Measurements from ENCODE around the gene ZNF771.

ZNF771 gene

GRCh38 chr16:30399435-30400186 is 7.8 kb upstream of the ZNF771 start:
- no peak for DNase-seq (ENCODE audit: low spot score)

GRCh38 chr16:30401768-30402425 is 5.5 kb upstream of the ZNF771 start:
- no peak for DNase-seq (ENCODE audit: low spot score)

DNA sequence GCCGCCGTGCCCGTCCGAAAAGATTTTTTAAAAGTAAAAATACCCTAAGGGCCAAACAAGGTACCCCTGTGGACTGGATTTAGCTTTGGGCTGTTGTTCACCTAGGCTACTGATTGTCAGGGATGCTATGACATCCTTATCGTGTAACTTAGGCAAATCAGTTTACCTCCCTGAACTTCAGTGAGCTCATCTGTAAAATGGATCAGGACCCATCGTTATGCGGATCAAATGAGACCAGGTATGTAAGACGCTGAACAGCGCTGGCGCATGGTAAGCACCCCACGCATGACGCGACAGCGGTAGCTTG is 658 bp upstream of the ZNF771 start:
- no peak for DNase-seq (ENCODE audit: low spot score)

- no peak for DNase-seq (ENCODE audit: low spot score)
Measured at GRCh38 chr16:30407804-30408534, 563 bp downstream of the ZNF771 start.

- DNase-seq (ENCODE audit: low spot score) = peak; percentile 89
Measured at GRCh38 chr16:30409125-30410060, 2.0 kb downstream of the ZNF771 start.

DNA sequence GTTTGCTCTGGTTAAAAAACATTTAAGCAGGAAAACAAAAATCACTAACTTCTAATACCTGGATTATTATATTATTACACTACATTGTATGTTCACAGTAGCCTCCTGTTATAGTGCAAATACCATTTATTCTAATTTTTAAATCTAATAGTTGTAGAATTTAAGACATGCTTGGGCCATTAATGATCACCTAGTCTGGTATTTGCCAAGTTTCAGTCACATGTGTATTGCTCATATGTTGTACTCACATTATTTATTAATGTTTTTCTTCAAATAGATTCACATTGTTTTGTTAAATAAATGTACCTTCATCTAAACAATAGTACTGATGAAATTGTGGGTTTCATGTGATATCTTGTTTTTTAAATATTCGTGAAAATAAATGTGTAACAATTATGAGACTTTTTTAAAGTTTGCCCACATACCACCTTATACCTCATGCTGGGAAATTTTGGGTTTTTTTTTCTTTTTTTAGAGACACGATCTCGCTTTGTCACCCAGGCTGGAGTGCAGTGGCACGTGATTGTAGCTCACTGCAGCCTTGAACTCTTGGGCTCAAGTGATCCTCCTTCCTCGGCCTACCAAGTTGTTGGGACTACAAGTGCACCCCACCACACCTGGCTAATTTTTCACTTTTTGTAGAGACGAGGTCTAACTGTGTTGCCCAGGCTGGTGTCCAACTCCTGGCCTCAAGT is 5.9 kb downstream of the ZNF771 start:
- DNase-seq (ENCODE audit: low spot score) = no peak

- DNase-seq (ENCODE audit: low spot score) = no peak
Measured at GRCh38 chr16:30414159-30414558, 6.8 kb downstream of the ZNF771 start.

- DNase-seq (ENCODE audit: low spot score) = no peak
Measured at GRCh38 chr16:30416047-30416603, 8.7 kb downstream of the ZNF771 start.

- DNase-seq (ENCODE audit: low spot score) = no peak
Measured at GRCh38 chr16:30416624-30417528, 9.5 kb downstream of the ZNF771 start.

DNA sequence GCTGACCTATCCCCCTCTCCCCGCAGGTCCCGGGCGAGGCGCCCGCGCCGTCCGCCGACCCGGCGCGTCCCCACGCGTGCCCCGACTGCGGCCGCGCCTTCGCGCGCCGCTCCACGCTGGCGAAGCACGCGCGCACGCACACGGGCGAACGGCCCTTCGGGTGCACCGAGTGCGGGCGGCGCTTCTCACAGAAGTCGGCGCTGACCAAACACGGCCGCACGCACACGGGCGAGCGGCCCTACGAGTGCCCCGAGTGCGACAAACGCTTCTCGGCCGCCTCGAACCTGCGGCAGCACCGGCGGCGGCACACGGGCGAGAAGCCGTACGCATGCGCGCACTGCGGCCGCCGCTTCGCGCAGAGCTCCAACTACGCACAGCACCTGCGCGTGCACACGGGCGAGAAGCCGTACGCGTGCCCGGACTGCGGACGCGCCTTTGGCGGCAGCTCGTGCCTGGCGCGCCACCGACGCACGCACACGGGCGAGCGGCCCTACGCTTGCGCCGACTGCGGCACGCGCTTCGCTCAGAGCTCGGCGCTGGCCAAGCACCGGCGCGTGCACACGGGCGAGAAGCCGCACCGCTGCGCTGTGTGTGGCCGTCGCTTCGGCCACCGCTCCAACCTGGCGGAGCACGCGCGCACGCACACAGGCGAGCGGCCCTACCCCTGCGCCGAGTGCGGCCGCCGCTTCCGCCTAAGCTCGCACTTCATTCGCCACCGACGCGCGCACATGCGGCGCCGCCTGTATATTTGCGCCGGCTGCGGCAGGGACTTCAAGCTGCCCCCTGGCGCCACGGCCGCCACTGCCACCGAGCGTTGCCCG is 10.3 kb downstream of the ZNF771 start:
- DNase-seq (ENCODE audit: low spot score) = peak; percentile 83

GRCh38 chr16:30418350-30419181 is 11.2 kb downstream of the ZNF771 start:
- no peak for DNase-seq (ENCODE audit: low spot score)

DNA sequence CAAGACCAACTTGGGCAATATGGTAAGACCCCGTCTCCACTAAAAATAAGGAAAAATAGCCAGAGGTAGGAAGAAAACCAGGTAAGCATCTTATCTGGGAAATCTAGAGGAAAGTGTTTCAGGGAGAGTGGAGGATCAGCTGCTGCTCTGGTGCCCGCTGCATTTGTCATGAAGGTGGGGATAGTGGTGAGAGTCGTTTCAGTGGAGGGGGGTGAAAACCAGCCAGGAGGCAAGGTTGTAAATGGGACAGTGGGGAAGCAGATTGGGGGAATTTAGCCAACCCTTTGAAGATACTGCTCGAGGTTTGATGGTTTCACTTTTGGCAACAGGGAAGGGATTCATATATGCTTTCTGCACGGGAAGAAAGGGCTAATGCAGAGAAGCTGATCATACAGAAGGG is 13.6 kb downstream of the ZNF771 start:
- no peak for DNase-seq (ENCODE audit: low spot score)

- no peak for DNase-seq (ENCODE audit: low spot score)
Measured at GRCh38 chr16:30428055-30428454, 20.6 kb downstream of the ZNF771 start.

DNA sequence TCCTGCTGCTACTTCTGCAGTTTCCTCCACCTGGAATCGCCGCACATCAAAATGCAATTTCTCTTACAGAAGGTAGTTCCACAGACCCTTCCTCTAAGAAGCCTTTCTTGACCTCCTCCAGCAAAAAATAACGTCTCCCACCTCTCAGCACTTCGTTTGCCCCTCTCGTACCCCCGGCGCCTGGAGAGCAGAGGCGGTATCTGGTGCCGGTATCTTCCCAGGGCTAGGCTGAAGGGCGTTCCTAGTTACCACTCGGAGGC is 21.9 kb downstream of the ZNF771 start:
- DNase-seq (ENCODE audit: low spot score) = no peak

GRCh38 chr16:30429678-30430427 is 22.4 kb downstream of the ZNF771 start, which contains the start of gene DCTPP1:
Gene DCTPP1, minus strand, starts transcription at chr16:30430030. Its CDS starts 50 bp downstream, at chr16:30429980.
- peak; percentile 90 for DNase-seq (ENCODE audit: low spot score)

DNA sequence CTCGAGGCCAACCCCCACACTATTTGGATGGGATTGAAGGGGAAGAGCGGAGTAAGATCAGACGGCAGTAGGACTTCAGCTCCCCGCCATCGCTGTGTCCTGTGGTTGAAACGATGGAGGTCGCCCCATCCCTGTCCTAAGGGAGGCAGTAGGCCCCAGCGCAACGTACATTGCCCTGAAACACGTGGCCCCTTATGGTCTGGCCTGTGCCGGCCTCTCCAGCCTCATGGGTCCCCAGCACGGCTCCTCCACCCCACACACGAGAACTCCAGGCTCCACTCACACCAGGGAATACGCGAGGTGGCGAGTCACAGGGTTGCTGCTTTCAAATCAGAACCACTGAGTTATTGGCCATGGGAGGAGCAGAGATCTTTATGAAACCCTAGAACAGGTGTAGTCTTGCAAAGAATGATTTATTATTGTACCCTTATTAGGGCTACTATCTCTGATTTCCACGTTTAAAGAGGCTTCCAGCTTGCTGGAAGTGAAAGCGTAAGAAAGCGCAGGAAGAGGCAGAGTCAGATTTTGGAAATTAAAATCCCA is 23.1 kb downstream of the ZNF771 start:
- DNase-seq (ENCODE audit: low spot score) = no peak

DNA sequence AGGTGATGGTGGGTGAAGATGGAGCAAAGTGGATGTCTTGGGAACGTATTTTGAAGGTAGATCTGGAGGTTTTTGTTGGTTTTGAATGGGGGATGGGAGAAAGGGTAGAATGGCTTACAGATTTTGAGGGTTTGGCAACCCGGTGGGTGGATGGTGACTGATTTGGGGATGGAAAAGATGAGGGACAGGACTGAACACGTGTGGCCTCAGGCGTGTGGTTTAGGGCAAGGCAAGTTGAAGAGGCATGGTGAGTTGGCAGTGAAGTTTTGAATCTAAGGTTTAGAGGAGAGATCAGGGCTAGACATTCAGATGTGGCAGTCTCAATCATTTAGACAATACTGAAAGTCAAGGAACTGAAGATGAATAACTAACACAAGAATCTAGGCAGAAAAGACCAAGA is 27.4 kb downstream of the ZNF771 start:
- DNase-seq (ENCODE audit: low spot score) = no peak

Data from HuH-7 (cell line).